A673 (cell line): ENCODE measurements around the gene RPS19. TPM values are rescaled to one million over a fixed set of nuclear protein-coding genes. Genes with fewer than 3 reads are reported as not detected.

Experiments used
- BruUV-seq: library from RNA; stranded (reverse); fragments of 400-500 nt; replicated peaks from 2 replicates; lab custom pipeline; 2021; lab: Mats Ljungman, UMichigan
- CTCF ChIA-PET: fragments of 300-600 bp; sonication (Branson Sonifier 250); formaldehyde crosslinking; loops from one replicate; lab custom pipeline; 2022; ENCODE audit warnings: antibody characterized with exemption; lab: Charles Lee
- POLR2A ChIA-PET: fragments of 300-600 bp; sonication (Branson Sonifier 250); formaldehyde crosslinking; loops from one replicate; lab custom pipeline; 2022; ENCODE audit warnings: antibody characterized with exemption; ENCODE audit not compliant: low non-redundant PET; lab: Charles Lee
- DNase-seq: peaks from one replicate; pipeline ENCODE4 v3.0.0-alpha.2; 2015; ENCODE audit warnings: low spot score
- H3K27ac ChIP-seq: fragments of 200-600 bp; sonication (generic); 2 replicates; pipeline ENCODE4 v1.5.1; 2016; ENCODE audit warnings: mixed run types, low read depth, mild to moderate bottlenecking, mixed read lengths, antibody characterized with exemption, low read length; ENCODE audit not compliant: poor library complexity, severe bottlenecking
- H3K27me3 ChIP-seq: fragments of 200-600 bp; sonication (generic); replicated peaks from 2 replicates; pipeline ENCODE4 v1.6.1; 2017; ENCODE audit warnings: mixed run types, low read depth, mild to moderate bottlenecking, mixed read lengths, antibody characterized with exemption, low read length; ENCODE audit not compliant: insufficient read depth, poor library complexity
- H3K36me3 ChIP-seq: fragments of 200-600 bp; sonication (generic); 2 replicates; pipeline ENCODE4 v1.6.1; 2016; ENCODE audit warnings: mixed run types, mild to moderate bottlenecking, mixed read lengths, antibody characterized with exemption, low read length; ENCODE audit not compliant: insufficient read depth, poor library complexity, severe bottlenecking
- H3K4me1 ChIP-seq: fragments of 200-600 bp; sonication (generic); 2 replicates; pipeline ENCODE4 v1.6.1; 2017; ENCODE audit warnings: mixed run types, mild to moderate bottlenecking, mixed read lengths, antibody characterized with exemption, low read length; ENCODE audit not compliant: insufficient read depth, poor library complexity, severe bottlenecking
- H3K4me3 ChIP-seq: fragments of 200-600 bp; sonication (generic); 2 replicates; pipeline ENCODE4 v1.5.1; 2016; ENCODE audit warnings: low read depth, mixed run types, mild to moderate bottlenecking, mixed read lengths, low read length; ENCODE audit not compliant: poor library complexity, severe bottlenecking
- H3K9me3 ChIP-seq: fragments of 200-600 bp; sonication (generic); 2 replicates; pipeline ENCODE4 v1.6.1; 2016; ENCODE audit warnings: mixed run types, low read depth, mild to moderate bottlenecking, mixed read lengths, antibody characterized with exemption, low read length; ENCODE audit not compliant: poor library complexity, severe bottlenecking
- CTCF ChIP-seq: fragments of 300-800, 200-600 bp; sonication (generic); conservative IDR thresholded peaks from 2 replicates; pipeline ENCODE4 v1.5.1; 2017; ENCODE audit warnings: low read depth, mild to moderate bottlenecking, antibody characterized with exemption, low read length, moderate library complexity, mixed read lengths
- EZH2 ChIP-seq: fragments of 200-600 bp; sonication (generic); IDR thresholded peaks from 2 replicates; pipeline ENCODE4 v1.6.1; 2017; ENCODE audit warnings: borderline replicate concordance, low read depth, mild to moderate bottlenecking, mixed read lengths, antibody characterized with exemption, low read length; ENCODE audit not compliant: poor library complexity, severe bottlenecking
- intact Hi-C: fragments of 100-400 bp; cut with micrococcal nuclease; formaldehyde crosslinking; loops from one replicate; pipeline ENCODE4 v1.10.0; 2022; ENCODE audit not compliant: unreplicated experiment
- total RNA-seq: library from RNA; stranded (reverse); gene quantifications from 2 replicates; pipeline ENCODE4 v1.2.3, GENCODE V29; 2021

RPS19 gene
- total RNA-seq, 1 experiment from 2014 or later, result 2,559 TPM

GRCh38 chr19:41910992-41911888 is 51.2 kb downstream of the RPS19 start:
- CTCF ChIA-PET, result no interaction called here
- BruUV-seq, result no TSS peak
- no peak for DNase-seq
- TF ChIP-seq EZH2 (no peak), CTCF (no peak)
- H3K27ac ChIP-seq, result no peak overlapping the region
- H3K4me3 ChIP-seq, result no peak overlapping the region
- intact Hi-C loops, result no loop called here
- no peaks in the 10 kb centered on the region for H3K4me1 ChIP-seq
- H3K36me3 ChIP-seq, result peaks cover 4% of the 10 kb centered on the region
- peaks cover 41% of the 10 kb centered on the region for H3K27me3 ChIP-seq
- no peaks in the 10 kb centered on the region for H3K9me3 ChIP-seq
- POLR2A ChIA-PET, result no interaction called here

GRCh38 chr19:41911889-41912731 is 52.1 kb downstream of the RPS19 start:
- Histone ChIP-seq H3K4me1 (no peaks in the 10 kb centered on the region), H3K27ac (no peak overlapping the region), H3K27me3 (peaks cover 46% of the 10 kb centered on the region), H3K36me3 (no peaks in the 10 kb centered on the region), H3K4me3 (no peak overlapping the region), H3K9me3 (no peaks in the 10 kb centered on the region)
- TF ChIP-seq CTCF, result no peak
- peak; percentile 82 for TF ChIP-seq EZH2
- ChIA-PET CTCF (no interaction called here), POLR2A (no interaction called here)
- no peak for DNase-seq
- intact Hi-C loops, result no loop called here
- no TSS peak for BruUV-seq

- no TSS peak for BruUV-seq
- DNase-seq, result no peak
- Histone ChIP-seq H3K36me3 (no peaks in the 10 kb centered on the region), H3K9me3 (no peaks in the 10 kb centered on the region), H3K27ac (no peak overlapping the region), H3K27me3 (peaks cover 46% of the 10 kb centered on the region), H3K4me3 (no peak overlapping the region), H3K4me1 (no peaks in the 10 kb centered on the region)
- POLR2A ChIA-PET, result no interaction called here
- TF ChIP-seq CTCF (no peak), EZH2 (no peak)
- CTCF ChIA-PET, result no interaction called here
- intact Hi-C loops, result no loop called here
These were observed 53.0 kb downstream of the RPS19 start for GRCh38 chr19:41912899-41913537.
